ENCODE results near the gene WFDC2.

Gene WFDC2

GRCh38 chr20:45501600-45501999, 32.0 kb downstream of the WFDC2 start:
- DNase-seq, result no peak

- DNase-seq, result no peak
Measured at GRCh38 chr20:45502561-45502960, 33.0 kb downstream of the WFDC2 start.

GRCh38 chr20:45503403-45503802, 33.9 kb downstream of the WFDC2 start:
- no peak for DNase-seq

GRCh38 chr20:45506398-45506797, 36.8 kb downstream of the WFDC2 start:
- no peak for DNase-seq

- DNase-seq, result no peak
Measured at GRCh38 chr20:45507011-45507820, 37.7 kb downstream of the WFDC2 start.

GRCh38 chr20:45508068-45508886, 38.7 kb downstream of the WFDC2 start:
- no peak for DNase-seq

- no peak for DNase-seq
Measured at GRCh38 chr20:45509091-45509490, 39.5 kb downstream of the WFDC2 start.

- DNase-seq, result no peak
Measured at GRCh38 chr20:45510242-45510862, 40.8 kb downstream of the WFDC2 start.

- DNase-seq, result no peak
Measured at GRCh38 chr20:45515147-45515913, 45.8 kb downstream of the WFDC2 start, which contains the start of gene SPINT3. Gene SPINT3, minus strand, starts transcription at chr20:45515622. Its CDS starts 14 bp downstream, at chr20:45515608.

GRCh38 chr20:45518282-45518681, 48.7 kb downstream of the WFDC2 start:
- DNase-seq, result no peak

- no peak for DNase-seq
Measured at GRCh38 chr20:45523821-45524220, 54.3 kb downstream of the WFDC2 start.

- no peak for DNase-seq
Measured at GRCh38 chr20:45527294-45527693, 57.7 kb downstream of the WFDC2 start.

Measured in activated CD4-positive, alpha-beta T cell treated with anti-CD3 and anti-CD28 coated beads, Interleukin-2, amount 50 U/mL, for 1 hour (primary cell).